GM06990 (cell line): Measurements from ENCODE around the gene MAGI1.

Experiments
- DNase-seq: peaks from one replicate; pipeline ENCODE4 v3.0.0-alpha.2; 2011; ENCODE audit not compliant: insufficient read length; ENCODE audit errors: extremely low read depth
- H3K27me3 ChIP-seq: replicated peaks from 2 replicates; pipeline ENCODE4 v1.6.0; 2011; ENCODE audit warnings: low read length; ENCODE audit not compliant: control insufficient read depth, insufficient read depth
- H3K36me3 ChIP-seq: 2 replicates; pipeline ENCODE4 v1.5.1; 2011; ENCODE audit warnings: low read length; ENCODE audit not compliant: control insufficient read depth, insufficient read depth
- H3K4me3 ChIP-seq: replicated peaks from 2 replicates; pipeline ENCODE4 v1.5.1; 2011; ENCODE audit warnings: low read depth, mild to moderate bottlenecking, control low read depth, low read length
- CTCF ChIP-seq: IDR thresholded peaks from 2 replicates; pipeline ENCODE4 v1.5.1; 2011; ENCODE audit warnings: low read length, control low read depth, mild to moderate bottlenecking, inconsistent platforms; ENCODE audit not compliant: insufficient read depth, poor library complexity, severe bottlenecking

MAGI1 gene

GRCh38 chr3:65796676-65797075 lies 242.0 kb downstream of the MAGI1 start:
- TF ChIP-seq CTCF = no peak
- no peak for DNase-seq
- H3K4me3 ChIP-seq = no peak overlapping the region
- H3K36me3 ChIP-seq = no peaks in the 10 kb centered on the region
- no peaks in the 10 kb centered on the region for H3K27me3 ChIP-seq

- DNase-seq = no peak
- Histone ChIP-seq H3K27me3 (no peaks in the 10 kb centered on the region), H3K36me3 (no peaks in the 10 kb centered on the region), H3K4me3 (no peak overlapping the region)
- no peak for TF ChIP-seq CTCF
Observed at GRCh38 chr3:65795166-65795565, 243.6 kb downstream of the MAGI1 start.

GRCh38 chr3:65793495-65794200 lies 245.1 kb downstream of the MAGI1 start:
- no peak for DNase-seq
- no peak for TF ChIP-seq CTCF
- no peak overlapping the region for H3K4me3 ChIP-seq
- H3K36me3 ChIP-seq = no peaks in the 10 kb centered on the region
- no peaks in the 10 kb centered on the region for H3K27me3 ChIP-seq

- no peak for DNase-seq
- Histone ChIP-seq H3K36me3 (no peaks in the 10 kb centered on the region), H3K27me3 (no peaks in the 10 kb centered on the region), H3K4me3 (no peak overlapping the region)
- TF ChIP-seq CTCF = no peak
Observed at GRCh38 chr3:65788461-65788860, 250.3 kb downstream of the MAGI1 start.

- Histone ChIP-seq H3K4me3 (no peak overlapping the region), H3K27me3 (no peaks in the 10 kb centered on the region), H3K36me3 (no peaks in the 10 kb centered on the region)
- DNase-seq = no peak
- TF ChIP-seq CTCF = no peak
Observed at GRCh38 chr3:65787827-65788226, 250.9 kb downstream of the MAGI1 start.

- no peaks in the 10 kb centered on the region for H3K27me3 ChIP-seq
- no peak overlapping the region for H3K4me3 ChIP-seq
- TF ChIP-seq CTCF = no peak
- no peaks in the 10 kb centered on the region for H3K36me3 ChIP-seq
- no peak for DNase-seq
Observed at GRCh38 chr3:65787340-65787739, 251.4 kb downstream of the MAGI1 start.
